Brain pericyte (primary cell): ENCODE results near the gene STEAP4.

Source experiments
- DNase-seq: peaks from one replicate; pipeline ENCODE4 v3.0.0-alpha.2; 2012; ENCODE audit warnings: low read depth, low spot score

The STEAP4 gene

GRCh38 chr7:88306590-88307048 is at the start of gene STEAP4:
Gene STEAP4 (minus strand): TSS chr7:88306894. CDS start chr7:88284269, 22,625 bp downstream.
- no peak for DNase-seq

DNA sequence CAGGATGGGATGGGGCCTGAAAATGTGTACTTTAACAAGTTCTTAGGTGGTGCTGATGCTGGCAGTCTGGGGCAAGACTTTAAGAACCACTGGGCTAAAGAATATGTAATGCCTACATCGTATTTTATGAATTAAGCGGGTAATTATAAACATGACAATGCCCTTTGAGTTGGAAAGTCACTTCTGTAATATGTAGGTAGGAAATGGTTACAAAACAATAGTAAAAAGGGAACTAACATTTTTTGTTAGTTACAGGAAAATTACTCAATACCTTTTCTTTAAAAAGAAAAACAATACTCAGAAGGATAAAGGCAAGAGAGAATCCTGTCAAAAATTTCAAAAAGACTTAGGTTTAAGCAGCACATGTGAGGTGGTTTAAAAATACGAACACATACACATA is 48.3 kb upstream of the STEAP4 start:
- DNase-seq = no peak

DNA sequence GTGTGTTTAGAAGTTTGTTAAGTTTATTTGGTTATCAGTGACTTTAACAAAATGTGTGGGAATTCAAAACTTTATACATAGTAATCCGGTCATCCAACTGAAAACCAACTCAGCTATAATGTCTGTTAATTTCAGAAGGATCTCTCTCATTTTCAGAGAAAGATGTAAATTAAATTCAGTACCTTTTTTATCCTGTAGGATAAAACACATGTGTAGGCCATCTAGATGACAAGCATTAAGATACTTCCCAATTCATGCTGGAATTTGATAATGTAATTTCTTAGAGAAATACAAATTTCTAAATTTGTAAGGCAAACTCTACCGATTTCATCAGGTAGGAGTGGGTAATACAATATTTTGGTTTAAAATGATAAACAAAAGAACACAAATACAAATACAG is 43.4 kb upstream of the STEAP4 start:
- no peak for DNase-seq

DNA sequence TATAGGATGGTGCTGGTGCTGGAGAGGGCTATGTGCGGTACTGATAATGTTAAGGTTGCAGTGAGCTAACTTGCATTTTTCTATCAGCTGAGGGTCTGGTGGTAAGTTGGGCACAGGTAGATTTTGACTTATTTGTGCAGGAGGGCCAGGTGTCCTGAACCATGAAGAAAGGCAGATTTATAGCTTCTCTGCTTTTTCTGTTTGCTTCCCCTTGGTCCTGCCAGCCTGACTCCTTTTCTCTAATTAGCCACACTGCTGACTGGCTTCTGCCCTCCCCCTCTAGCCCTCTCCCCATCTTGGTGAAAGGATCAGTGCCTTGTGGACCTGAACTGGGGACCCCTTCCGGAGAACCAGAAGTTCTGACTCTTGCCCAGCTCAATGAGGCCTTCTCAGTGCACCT is 40.8 kb upstream of the STEAP4 start:
- DNase-seq = no peak

GRCh38 chr7:88347090-88347489 is 40.4 kb upstream of the STEAP4 start:
- no peak for DNase-seq

GRCh38 chr7:88346357-88346756 is 39.7 kb upstream of the STEAP4 start:
- no peak for DNase-seq

DNA sequence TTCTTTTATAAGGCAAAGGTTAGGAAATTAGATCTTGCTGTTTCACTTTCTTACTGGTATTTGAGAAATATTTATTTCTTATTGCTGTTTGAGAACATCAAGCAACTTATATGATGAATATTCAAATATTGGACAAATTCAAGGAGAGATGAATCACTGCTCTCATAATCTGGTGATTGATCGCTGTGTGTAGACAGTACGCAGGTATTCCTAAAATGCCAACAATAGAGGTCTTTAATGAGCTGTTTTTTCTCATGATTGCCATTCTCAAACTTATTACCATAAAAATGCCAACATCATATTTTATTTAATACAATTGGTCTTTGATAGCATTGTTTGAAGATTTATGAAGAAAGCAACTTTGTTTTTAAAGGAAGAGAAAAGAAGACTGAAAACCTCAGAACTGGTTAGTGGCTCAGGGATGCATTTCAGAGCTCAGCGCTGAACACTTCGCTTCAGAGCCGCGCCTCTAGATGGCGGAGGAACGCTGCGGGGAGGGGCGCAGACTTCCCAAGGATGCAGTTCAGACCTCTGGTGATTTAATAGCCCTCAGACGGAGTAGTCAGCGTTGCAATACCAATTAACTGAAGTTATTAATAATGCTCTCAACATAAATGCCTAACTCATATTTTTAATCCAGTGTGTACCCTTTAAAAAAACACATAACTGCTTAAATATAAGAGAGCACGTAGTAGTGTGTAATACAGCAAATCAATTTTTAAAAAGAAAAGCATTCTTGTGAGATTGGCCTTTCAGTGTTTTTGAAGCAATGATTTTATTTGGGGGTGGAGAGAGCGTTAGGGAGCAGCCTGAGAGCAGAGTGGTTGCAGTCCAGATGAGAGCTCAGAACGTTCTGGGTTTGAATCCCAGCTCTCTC is 38.5 kb upstream of the STEAP4 start:
- DNase-seq = no peak

DNA sequence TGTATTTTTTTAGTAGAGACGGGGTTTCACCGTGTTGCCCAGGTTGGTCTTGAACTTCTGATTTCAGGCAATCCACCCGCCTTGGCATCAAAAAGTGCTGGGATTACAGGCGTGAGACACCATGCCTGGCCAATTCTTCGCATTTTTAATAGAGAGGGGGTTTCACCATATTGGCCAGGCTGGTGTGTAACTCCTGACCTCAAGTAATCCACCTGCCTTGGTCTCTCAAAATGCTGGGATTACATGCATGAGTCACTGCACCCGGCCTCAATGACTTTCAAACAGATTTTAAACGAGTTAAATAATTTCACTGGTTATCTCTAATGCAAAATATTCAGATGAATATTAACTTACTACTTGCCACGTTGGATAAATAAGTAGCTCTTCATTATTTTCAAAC is 37.6 kb upstream of the STEAP4 start:
- DNase-seq = no peak

GRCh38 chr7:88339195-88339922 is 32.7 kb upstream of the STEAP4 start:
- no peak for DNase-seq

DNA sequence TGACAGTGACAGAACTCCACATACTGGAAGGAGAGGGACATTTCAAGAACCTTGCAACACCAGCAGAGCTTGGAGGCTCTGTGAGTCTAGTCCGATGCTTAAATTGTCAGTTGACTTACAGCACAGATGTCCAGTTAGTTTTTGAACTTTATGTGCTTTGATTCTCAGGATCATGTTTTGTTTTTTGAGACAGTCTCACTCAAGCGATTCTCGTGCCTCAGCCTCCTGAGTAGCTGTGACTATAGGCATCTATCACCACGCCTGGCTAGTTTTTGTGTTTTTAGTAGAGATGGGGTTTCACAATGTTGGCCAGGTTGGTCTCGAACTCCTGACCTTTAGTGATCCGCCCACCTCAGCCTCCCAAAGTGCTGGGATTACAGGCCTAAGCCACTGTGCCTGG is 31.8 kb upstream of the STEAP4 start:
- DNase-seq = no peak

- no peak for DNase-seq
These were observed 30.9 kb upstream of the STEAP4 start for GRCh38 chr7:88337572-88337971.

DNA sequence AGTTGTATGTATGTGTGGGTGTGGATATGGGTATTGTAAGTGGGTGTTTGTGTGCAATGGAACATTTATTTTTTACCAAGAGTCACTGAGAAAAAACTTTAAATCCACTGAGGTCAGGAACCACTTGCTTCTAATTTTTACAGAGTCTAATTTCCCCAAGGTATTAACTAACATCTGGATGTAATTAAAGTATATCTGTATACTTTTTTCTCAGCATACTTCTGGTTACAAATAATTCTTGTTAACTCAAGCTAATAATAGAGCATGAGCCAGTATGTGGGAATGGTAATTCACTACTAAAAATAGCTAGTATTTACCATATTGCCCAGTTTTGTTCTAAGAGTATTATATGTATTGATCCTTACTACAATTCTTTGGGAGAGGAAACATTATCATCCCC is 24.6 kb upstream of the STEAP4 start:
- DNase-seq = no peak

GRCh38 chr7:88329532-88330463 is 23.1 kb upstream of the STEAP4 start:
- DNase-seq = no peak

DNA sequence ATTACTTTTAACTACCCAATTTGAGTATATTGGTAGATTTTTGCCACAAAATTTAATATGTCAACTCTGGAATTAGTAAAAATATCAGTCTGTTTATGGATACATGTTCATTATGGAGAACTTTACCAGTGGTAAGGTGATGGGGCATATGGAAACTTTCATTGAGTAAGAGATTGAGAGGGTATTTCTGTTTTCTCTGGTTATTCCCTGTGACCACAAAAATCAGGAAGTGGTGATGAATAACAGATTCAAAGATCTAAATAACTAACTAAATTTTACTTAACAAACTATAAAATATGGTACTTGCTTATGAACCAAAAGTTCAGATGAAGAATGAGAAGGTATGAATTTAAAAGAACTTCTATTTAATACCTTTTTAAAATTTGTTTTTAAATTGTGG is 22.1 kb upstream of the STEAP4 start:
- no peak for DNase-seq

- DNase-seq = no peak
These were observed 18.0 kb upstream of the STEAP4 start for GRCh38 chr7:88324699-88325098.

DNA sequence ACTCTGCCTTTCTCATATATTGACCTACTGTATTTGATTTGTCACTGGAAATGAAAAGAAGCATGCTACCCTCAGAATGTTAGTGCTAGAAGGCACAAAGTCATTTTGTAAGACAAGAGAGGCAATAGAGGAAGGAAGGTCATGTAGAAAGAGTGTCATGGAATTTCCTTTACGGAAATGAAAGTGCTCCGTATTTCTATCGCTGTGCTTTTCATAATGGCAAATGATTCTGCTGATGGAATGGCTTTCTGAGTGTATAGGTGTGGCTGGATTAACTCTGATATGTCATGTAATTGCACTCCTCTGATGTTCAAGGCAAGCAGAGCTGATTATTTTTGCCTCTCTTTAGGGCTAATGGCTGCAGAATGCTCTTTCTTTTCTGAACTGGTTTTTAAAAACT is 15.5 kb upstream of the STEAP4 start:
- DNase-seq = no peak

- DNase-seq = no peak
These were observed 15.0 kb upstream of the STEAP4 start for GRCh38 chr7:88321694-88322093.

DNA sequence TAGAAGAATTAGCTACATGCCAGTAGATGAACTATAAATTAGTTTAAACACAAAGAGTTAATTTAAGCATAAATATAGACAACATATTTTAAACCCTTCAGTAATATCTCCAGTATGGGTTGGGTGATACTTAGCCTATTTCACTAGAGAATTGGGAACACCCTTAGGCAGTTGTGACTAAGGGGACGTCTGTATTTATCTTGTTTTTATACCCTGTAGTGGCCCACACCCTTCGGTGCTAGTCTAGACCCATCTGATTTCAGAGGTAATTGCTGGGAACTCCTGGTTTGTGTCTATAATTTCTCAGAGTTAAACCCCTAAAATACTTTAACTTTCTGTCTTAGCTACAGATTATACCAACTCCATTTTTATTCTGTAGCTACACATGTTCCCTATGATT is 11.5 kb upstream of the STEAP4 start:
- no peak for DNase-seq

GRCh38 chr7:88317422-88317821 is 10.7 kb upstream of the STEAP4 start:
- DNase-seq = no peak

- DNase-seq = no peak
These were observed 9.8 kb upstream of the STEAP4 start for GRCh38 chr7:88316456-88316855.

DNA sequence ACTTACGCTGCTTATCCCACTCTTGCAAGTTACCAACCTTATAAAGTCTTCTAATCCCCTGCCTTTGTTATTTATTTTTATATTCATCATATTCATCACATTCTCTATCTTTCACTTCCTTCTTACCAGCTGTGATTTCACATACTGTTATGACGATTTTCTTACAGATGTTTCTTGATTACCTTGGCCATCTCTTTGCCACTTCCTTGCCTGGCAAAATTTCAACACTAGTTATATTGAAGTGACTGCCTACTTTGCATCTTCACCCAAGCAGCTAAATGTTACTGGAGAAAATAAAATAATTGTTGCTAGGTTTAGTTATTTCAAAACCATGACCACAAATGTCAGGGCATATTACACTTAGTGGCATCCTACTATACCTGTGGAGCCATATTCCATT is 8.8 kb upstream of the STEAP4 start:
- DNase-seq = no peak

DNA sequence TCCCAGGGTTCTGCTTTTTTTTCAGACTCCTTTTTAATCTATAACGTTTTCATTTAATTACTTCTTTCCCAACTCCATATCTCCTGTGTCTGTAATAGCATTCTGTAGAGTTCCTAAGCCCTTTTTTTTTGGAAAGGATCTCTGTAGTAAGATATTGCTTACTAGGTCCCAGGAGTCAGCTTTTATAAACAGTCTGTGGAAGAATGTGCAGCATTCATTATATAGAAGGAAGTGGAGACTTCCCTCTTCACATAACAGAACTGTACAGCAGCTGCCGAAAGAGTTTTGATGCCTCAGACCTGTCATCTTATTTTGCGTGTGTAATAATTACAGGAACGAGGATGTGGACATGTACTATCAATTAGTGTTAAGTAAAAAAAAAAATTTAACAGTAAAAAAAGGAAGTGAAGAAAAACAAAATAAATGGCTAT is 7.4 kb upstream of the STEAP4 start:
- no peak for DNase-seq
